GM12872 (cell line): ENCODE measurements around the gene ZC3H7B.

Source experiments
- CTCF ChIP-seq: IDR thresholded peaks from 3 replicates; pipeline ENCODE4 v1.5.1; 2011; ENCODE audit warnings: low read depth, mild to moderate bottlenecking, low read length, moderate library complexity; ENCODE audit not compliant: insufficient read depth

The ZC3H7B gene

DNA sequence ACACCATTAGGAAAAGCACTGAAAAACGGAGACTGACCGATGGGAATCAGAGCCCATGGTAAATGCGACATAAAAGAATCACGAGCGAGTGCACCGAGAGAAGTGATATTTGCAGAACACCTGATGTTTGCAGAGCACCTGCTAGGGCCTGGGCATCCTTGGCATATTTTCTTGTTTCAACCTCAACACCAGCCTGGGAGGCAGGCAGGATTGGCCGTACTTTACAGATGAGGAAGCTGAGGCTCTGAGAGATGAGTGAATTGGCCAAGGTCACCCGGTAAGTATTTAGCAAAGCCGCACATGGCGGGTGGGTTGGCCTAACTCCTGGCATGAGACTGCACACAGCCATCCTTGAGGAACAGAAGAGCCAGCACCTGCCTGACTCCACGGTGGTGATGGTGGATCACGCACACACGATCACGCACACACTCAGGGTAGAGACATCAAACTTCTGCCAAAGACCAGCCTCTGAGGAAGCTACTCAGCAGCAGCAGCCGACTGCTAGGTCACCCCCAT, 39.0 kb upstream of the ZC3H7B start:
- no peak for TF ChIP-seq CTCF

- no peak for TF ChIP-seq CTCF
Measured at GRCh38 chr22:41263704-41264103, 37.6 kb upstream of the ZC3H7B start.

GRCh38 chr22:41264408-41264941, 36.9 kb upstream of the ZC3H7B start:
- TF ChIP-seq CTCF = no peak

DNA sequence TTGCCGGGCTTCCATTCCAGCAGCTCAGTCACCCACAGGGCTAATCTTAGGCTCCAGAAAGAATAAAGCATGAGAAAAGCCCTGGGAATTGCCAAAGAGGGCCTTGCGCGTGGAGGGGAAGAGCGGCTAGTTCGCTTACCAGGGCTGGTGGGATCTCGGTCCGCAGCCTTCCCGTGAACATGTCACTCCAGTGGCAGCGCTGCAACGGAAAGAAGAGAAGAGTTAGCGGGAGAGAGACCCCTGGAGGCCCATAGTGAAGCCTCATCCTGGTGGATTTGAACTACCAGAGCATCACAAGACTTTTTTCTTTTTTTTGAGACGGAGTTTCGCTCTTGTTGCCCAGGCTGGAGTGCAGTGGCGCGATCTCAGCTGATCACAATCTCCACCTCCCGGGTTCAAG, 33.4 kb upstream of the ZC3H7B start:
- no peak for TF ChIP-seq CTCF

- TF ChIP-seq CTCF = no peak
Measured at GRCh38 chr22:41271787-41272186, 29.5 kb upstream of the ZC3H7B start.

DNA sequence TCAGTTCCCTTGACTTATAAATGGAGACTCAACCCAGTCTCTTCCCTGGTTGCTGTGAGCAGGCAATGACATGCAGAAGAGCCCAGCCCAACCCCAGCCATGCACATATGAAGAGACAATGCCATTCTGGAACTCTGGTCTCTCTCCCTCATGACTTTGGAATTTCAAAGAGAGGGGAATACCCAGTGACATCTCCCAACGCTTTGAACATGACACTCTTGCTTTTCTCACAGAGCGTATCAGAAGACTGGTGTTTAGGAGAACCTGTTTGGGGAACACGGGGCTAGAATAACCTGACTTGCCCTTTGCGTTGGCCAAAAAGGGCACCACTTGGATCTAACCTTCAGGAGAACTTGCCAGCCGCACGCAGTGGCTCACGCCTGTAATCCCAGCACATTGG, 28.2 kb upstream of the ZC3H7B start:
- TF ChIP-seq CTCF = no peak

- no peak for TF ChIP-seq CTCF
Measured at GRCh38 chr22:41274856-41275255, 26.5 kb upstream of the ZC3H7B start.

DNA sequence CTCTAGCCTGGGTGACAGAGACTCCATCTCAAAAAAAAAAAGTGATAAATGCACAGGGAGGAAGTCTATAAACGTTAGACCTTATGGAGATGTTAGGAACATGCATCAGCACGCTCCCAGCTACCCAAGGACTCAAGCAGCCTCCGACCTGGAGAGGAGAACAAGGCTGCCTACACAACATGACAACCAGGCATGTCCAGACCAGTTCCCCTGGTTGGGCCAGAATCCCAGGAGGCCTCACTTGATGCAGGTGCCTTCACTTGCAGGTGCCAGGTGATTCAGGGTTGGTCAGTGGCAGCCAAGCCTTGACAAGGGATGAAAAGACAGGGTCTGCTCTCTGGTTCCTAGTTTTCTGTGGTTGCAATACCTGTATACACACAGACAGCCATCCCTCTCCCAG, 21.3 kb upstream of the ZC3H7B start:
- TF ChIP-seq CTCF = no peak
